ENCODE data around the gene ELMO2.
A peak's percentile ranks its signal among the peaks of the same experiment; 100 is the strongest.

Gene ELMO2

DNA sequence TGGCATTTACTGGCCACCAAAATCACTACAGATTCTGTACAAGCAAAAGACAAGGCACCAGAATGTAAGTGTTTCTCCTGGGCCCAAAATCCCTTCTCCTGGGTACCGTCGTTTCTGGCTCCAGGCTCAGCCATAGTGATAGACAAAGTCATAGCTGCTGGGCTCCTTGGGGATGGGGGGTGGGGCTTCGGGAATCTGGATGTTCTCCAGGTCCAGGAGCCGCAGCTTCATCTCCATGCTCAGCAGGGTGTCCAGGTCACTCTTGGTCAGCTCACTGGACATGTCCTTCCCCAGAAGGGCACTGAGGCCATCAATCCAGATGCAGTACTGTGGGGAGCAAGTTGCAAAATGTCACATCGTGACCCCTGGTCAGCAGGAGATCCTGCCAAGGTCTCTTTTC, 39.2 kb downstream of the ELMO2 start:
- TF ChIP-seq, protein P1, sequence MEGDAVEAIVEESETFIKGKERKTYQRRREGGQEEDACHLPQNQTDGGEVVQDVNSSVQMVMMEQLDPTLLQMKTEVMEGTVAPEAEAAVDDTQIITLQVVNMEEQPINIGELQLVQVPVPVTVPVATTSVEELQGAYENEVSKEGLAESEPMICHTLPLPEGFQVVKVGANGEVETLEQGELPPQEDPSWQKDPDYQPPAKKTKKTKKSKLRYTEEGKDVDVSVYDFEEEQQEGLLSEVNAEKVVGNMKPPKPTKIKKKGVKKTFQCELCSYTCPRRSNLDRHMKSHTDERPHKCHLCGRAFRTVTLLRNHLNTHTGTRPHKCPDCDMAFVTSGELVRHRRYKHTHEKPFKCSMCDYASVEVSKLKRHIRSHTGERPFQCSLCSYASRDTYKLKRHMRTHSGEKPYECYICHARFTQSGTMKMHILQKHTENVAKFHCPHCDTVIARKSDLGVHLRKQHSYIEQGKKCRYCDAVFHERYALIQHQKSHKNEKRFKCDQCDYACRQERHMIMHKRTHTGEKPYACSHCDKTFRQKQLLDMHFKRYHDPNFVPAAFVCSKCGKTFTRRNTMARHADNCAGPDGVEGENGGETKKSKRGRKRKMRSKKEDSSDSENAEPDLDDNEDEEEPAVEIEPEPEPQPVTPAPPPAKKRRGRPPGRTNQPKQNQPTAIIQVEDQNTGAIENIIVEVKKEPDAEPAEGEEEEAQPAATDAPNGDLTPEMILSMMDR (conservative IDR thresholded peaks at IDR 0.05; ENCODE audit: low read length): no peak
- DNase-seq (ENCODE audit: low read depth): no peak

DNA sequence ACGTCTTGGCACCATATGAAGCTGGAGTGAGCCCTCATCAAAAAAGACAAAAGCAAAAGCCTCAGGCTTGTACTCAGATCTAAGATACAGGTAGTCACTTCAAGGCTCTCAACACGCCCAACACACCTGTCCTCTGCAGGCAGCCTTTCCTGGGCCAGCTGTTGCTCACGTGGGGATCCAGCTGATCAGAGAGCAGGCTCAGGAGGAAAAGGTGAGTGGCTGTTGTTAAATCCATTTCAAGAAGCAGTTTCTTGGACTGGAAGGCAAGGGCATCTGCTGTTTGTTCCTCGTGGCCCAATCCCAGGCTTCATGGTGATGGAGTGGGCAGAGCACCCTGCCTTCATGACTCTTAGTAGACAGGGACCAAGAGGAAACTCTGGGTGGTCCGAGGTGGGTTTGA, 39.6 kb downstream of the ELMO2 start:
- DNase-seq (ENCODE audit: low read depth): no peak
- TF ChIP-seq, protein P1 (conservative IDR thresholded peaks at IDR 0.05; ENCODE audit: low read length): no peak
- H3K4me3 ChIP-seq (ENCODE audit: low read length): no peak overlapping the region

More for the DNA sequence above, 39.2 kb downstream of the ELMO2 start:
- no peak overlapping the region for H3K4me3 ChIP-seq (ENCODE audit: low read length)

DNA sequence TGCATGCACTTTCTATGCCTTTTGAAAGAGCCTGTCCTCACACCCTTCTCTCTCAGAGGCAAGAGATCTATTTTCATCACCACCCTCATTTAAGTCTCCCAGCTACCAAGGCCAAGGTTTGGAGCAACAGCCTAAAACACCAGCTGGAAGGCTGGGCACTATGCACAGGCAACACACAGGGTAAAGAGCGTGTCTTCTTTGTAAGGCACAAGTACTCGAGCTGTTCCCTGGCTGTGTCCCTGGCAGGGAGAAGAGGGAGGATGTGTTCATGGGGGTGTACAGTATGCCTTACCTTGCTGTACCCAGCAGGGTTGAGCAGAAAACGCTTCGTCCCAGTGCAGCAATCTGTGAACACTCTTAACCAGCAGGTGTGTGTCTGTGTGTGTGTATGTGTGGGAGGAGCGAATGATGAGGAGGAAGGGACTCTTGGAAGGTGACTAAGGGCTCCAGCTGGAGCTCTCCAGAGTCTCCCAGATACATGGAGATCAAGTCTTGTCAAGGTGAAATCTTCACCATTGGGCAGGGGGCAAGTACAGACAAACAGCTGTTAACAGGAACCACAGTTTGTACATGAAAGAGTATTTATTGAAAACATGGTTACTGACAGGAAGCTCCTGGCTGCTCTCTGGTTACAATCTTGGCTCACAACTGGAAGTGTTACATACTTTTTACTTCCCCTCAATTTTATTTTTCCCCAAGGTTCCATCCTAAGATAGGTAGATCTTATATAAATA, 40.8 kb downstream of the ELMO2 start:
- TF ChIP-seq, protein P1 (conservative IDR thresholded peaks at IDR 0.05; ENCODE audit: low read length): no peak
- no peak overlapping the region for H3K4me3 ChIP-seq (ENCODE audit: low read length)
- DNase-seq (ENCODE audit: low read depth): no peak

DNA sequence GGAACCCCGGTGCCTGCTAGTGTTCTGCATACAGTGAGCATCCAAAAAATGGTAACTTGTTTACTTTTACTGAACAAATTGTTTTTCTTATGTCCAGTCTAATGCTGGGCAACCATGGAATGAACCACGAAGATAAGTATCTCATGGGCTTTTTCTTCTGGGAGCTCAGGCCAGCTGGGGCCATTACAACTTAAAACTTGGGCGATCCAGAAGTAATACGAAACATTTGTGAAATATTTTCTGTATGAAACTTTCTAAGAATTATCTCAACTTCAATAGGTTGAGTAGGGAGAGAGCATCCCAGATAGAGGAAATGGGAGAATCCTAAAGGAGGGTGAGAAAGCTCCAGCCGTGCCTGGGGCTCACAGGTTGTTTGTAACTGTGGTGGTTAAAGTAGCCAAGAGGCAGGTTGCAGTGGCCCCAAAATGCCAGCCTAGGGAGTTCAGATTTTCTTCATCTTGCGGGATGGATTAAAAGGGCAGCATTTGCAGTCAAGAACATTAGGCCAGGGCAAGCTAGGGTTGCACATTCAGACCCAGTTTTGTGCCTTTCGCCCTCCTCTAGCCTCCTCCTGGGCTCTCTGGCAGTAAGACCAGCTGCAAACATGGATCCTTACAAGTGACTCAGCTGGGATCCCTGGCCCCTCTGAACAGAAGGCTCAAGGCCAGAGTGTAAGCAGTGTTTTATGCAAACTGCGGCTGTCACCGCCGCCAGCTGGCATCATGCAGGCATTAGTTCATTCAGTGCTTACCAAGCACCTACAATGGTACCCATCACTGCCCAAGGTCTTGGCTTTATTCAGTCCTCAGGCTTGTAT, 41.5 kb downstream of the ELMO2 start:
- peak overlapping the region; percentile 99 for H3K4me3 ChIP-seq (ENCODE audit: low read length)
- TF ChIP-seq, protein P1 (conservative IDR thresholded peaks at IDR 0.05; ENCODE audit: low read length): no peak
- DNase-seq (ENCODE audit: low read depth): no peak

- peak; percentile 88 for DNase-seq (ENCODE audit: low read depth)
- peak overlapping the region; percentile 99 for H3K4me3 ChIP-seq (ENCODE audit: low read length)
- TF ChIP-seq, protein P1 (conservative IDR thresholded peaks at IDR 0.05; ENCODE audit: low read length): no peak
Measured at GRCh38 chr20:46363874-46364669, 42.3 kb downstream of the ELMO2 start.

GRCh38 chr20:46362921-46363867, 43.2 kb downstream of the ELMO2 start:
- TF ChIP-seq, protein P1 (conservative IDR thresholded peaks at IDR 0.05; ENCODE audit: low read length): no peak
- peak; percentile 26 for DNase-seq (ENCODE audit: low read depth)
- peak overlapping the region; percentile 99 for H3K4me3 ChIP-seq (ENCODE audit: low read length)

Measured in AG10803 (cell line).